MV-4-11 (cell line): ENCODE measurements around the gene MARCHF4.

Source experiments
- DNase-seq: peaks from one replicate; lab custom pipeline; 2025; lab: John Stamatoyannopoulos, UW

Gene MARCHF4

DNA sequence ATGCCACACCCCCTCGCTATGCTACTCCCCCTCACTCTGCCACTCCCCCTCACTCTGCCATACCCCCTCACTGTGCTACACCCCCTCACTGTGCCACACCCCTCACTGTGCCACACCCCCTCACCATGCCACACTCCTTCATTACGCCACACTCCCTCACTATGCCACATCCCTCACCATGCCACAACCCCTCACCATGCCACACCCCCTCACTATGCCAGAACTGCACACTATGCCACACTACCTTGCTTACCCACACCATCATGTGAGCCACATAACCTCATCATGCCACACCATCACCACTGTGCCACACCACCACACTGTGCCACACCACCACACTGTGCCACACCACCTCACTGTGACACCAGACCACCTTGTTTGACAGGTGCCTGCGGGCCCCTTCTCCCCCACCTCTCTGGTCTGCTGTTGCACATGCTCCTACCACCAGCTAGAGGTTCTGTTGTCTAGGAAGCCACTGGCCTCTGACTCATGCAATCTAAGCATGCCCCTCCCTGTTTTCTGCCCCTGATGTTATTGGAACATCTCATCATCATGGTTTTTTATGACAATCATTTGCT, 22.0 kb downstream of the MARCHF4 start:
- DNase-seq, result no peak

DNA sequence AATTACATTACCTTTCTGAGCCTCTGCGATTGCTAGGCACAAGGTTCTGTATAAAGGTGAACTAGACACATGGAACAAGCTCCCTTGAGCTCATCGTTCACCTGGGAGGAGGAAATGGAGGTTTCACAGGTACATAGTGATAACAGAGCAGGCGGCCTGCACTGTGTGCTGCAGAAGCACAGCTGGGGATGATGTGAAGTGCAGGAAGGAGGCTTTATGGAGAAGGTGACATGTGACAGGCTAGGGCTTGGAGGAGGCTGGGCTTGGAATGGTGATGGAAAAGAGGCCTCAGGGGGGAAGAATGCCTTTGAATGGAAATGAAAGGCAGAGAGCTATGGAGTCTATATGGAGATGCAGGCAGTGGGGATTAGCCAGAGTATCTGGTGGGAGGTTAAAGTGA, 22.9 kb downstream of the MARCHF4 start:
- no peak for DNase-seq

DNA sequence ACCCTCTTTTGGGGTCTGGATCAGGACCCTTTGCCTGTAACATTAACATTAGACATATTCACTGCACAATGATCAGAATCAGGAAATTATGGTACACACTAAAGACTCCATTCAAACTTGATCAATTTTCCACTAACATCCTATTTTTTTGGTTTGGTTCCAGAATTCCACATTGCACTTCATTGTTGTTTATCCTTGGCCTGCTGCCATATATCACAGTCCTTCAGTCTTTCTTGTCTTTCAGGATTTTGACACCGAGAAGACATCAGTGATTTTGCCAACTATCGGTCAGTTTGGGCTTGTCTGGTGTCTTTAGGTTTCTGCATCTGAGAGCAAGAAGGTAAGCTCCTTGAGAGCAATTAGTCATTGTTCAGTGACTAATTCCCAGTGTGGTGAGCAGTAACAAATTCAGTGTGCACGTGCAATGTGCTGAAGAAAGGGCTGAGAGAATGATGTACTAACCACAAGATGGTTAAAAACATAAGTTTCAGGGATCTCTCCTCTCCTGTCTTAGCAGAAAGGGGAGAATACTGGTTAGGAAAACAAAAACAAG, 23.5 kb downstream of the MARCHF4 start:
- no peak for DNase-seq

DNA sequence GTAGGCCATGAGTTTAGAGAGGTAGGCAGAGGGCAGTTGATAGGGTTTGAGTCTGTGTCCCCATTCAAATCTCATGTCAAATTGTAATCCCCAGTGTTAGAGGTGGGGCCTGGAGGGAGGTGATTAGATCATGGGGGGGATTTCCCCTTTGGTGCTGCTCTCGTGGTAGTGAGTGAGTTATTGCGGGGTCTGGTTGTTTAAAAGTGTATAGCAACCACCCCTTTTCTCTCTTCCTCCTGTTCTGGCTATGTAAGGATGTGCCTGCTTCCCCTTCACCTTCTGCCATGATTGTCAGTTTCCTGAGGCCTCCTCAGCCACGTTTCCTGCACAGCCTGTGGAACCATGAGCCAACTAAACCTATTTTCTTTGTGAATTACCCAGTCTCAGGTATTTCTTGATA, 25.5 kb downstream of the MARCHF4 start:
- DNase-seq, result no peak

DNA sequence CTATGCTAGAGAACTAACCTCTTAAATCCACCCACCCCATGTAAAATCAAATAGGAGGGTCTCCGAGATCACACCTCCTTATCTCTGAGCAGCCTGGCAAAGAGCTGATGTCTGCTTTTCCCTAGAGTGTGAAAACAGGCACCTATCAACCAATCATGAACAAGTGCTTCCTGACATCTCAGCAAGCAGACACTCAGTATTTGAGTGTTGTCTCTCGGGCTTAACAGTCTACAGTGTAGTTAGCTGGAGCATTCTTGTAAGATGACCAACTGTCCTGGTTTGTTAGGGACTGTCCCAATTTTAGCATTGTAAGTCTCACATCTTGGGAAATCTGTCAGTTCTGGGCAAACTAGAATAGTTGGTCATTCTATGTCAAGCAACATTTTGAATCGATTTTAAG, 26.4 kb downstream of the MARCHF4 start:
- no peak for DNase-seq

DNA sequence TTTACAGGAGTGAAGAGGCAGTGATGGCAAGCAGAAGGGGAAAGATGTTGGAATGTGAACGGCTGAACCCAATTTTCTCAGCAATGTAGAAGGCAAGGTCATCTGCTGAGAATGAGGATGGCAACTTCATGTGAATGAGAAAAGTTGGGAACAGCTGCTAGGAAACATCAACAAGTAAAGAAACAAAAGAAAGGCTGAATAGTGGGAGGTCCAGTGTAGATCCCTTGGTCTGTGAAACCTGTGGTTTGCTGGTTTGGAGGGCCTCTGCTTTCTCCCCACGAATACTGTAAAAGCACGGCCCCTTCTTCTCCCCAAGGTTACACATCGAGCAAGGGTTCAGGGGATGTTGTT, 27.4 kb downstream of the MARCHF4 start:
- DNase-seq, result no peak

DNA sequence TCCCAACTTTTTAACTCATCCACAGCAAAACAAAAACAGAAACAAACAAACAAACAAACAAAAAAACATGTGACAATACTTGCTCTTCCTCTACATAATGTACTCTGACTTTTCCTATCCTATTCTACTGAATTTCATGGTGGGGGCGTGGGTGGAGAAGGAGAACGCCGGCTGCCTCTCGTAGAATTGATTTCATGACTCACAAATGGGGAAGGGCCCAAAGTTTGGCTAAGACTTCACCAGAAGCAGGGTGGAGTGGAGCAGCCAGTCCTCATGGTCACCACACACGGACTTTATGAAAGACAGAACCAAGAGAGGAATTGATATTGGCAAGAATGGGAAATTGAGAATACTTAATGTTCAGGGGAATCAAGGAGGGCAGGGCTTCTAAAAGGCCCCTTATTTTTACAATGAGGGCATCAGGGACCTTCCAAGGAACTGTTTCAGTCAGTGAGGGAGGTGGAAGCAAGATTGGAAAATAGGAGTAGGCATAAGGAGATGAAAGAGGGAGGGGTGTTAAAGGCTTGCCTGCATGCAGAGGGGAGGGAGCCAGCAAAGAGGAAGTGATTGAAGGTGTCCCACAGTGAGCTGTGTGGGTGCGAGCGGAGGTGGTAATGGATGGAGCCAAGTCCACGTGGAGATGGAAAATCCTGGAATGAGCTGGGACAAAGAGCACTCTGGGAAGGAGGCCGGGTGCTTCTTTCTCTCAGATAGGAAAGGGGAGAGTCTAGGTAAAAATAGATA, 27.9 kb downstream of the MARCHF4 start:
- DNase-seq, result no peak

DNA sequence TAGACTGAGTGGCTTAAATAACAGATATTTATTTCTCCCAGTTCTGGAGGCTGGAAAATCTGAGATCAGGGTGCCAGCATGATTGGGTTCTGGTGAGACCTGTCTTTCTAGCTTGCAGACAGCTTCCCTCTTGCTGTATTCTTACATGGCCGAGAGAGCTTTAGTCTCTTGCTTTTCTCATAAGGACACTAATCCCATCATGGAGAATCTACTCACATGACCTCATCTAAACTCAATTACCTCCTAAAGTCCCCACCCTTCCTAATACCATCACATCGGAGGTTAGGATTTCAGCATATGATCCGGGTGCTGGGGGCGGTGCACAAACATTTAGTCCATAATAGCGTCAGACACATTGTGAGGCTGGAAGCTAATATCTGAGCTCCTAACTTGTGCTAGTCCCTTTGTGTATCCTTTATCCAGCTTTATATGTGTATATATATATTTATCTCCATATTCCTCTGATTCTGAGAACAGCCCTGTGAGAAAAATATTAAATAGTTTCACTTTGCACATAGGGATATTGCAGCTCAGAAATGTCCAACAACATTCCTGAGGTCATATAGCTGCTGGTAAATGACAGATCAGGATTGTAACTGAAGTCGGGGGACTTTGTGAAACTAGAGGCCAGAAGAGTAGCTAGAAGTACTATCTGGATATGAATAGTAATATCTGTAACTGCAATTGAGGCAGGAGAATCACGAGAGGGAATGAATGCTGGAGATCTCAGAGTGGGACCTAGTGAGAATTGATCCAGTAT, 28.9 kb downstream of the MARCHF4 start:
- DNase-seq, result no peak

DNA sequence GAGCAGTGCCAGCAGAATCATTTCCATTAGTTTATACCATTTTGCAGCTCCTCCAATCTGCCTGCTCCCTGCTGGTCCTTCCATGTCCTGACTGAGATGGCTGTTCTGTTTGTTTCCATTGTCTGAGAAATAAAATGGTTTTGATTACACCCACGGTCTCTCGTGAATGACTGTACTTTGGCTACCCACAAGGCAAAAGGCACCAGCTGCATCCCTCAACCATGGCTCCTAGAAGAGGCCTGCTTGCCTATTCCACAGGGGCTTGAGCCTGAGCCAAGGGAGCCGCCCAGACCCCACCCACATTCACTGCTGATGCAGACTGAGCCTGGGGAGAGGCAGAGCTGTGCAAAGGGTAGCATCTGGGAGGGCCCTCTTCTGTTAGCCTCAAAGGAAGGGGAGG, 31.2 kb downstream of the MARCHF4 start:
- DNase-seq, result no peak

DNA sequence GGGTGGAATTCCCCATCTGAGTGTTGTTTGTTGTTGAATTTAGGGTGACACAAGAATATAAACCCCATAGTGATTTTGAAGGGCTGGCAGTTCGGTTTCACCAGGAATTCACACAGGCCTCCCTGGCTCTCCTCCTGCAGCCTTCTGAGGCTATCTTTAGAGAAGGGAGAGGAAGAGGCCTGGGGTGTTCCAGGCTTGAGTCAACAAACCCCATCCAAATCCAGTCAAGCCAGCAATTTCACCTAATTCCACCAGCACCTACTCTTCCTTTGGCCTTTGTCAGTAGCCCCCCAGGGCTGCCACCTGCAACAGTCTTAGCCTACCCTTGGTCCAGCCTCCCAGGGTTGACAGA, 32.0 kb downstream of the MARCHF4 start:
- DNase-seq, result no peak

DNA sequence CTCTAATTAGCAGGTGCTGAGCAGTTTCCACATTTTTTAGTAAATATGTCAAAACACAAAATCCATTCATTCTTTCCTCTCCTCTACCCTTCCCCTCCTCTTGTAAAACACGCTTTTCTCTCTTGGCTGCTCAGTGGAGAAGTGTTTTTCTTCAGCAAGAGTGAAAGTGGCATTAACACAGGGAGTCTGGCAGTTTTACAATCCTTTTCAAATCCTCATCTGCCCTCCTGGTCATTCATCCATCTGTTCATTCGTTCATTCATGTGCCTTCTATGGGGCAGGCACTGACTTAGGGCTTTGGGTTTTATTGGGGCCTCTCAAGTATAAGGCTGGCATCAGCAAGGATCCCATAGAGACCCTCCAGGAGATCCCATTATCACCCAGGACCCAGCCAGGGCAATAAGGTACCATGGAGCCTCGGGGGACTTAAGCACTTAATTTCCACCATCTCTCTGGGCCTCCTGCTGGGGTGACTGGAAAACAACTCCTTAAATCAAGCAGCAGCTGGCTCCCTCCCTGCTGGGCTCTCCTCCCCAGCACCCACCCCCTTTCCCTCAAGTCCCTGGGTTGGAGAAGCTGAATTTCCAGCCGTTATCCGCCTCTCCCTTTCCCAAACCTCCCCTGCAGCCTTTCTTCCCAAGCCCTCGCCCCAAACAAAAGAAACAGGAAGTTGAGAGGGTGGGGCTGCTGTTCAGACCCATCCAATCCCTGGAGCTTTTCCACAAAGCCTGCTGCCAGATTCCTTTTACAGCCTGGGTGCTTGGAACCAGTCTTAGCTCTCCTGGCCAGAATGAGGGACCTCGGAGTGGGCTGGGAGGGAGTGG, 32.6 kb downstream of the MARCHF4 start:
- DNase-seq, result no peak

DNA sequence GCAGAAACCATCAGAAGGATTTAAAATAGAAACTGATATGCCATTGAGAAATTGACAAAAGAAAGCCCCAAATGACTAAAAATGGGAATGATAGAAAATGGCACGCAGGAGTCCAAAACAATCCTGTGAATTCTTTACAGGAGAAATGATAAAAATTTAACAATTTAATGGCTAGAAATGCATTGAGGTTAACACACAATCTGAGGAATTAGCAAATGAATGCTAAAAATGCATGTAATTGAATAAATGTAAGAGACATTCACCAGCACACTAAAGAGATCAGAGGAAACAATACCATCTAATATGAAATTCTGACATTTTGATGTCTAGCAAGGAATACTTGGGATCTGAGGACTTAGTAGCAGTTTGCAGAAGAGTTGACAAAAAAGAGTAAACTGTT, 37.0 kb downstream of the MARCHF4 start:
- no peak for DNase-seq

DNA sequence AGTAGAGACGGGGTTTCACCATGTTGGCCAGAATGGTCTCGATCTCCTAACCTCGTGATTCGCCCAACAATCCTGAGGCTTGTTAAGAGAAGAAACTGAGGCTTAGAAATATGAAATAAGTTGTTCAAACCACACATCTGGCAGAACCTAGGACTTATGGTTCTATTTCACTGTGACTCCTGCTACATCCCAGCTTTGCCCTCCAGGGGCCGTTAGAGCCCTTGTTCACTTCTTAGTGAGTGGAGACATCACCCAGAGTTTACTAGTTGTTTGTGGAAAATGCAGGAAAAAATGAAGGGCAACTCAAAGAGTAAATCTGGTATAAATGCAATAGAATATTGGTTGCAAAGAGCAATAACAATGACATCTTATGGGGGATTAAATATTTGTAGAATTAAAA, 43.9 kb downstream of the MARCHF4 start:
- peak; percentile 3 for DNase-seq

DNA sequence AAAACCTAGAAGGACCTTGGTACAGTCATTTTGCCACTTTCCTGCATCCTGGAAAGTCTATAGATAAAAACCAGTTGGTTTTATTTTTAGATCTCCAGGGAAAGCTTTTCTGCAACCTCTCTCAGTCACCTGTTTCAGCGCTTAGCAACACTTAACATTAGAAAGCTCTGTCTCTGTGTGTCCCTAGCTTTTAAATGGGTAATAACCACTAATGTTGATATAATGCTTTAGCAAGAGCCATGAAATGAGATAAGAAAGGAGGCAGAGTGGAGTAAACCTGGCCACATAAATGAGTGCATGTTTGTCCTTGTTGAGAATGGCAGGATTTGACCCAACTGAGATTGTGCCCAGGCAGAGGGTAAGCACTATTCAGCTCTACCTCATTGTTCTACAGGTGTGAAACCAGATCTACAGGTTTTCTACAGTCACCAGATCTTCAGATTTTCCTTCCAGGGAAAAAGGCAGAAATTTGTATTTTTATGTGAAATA, 44.8 kb downstream of the MARCHF4 start:
- DNase-seq, result no peak
